Measurements from ENCODE around the gene SBSN.

The SBSN gene

GRCh38 chr19:35506011-35506410 lies 22.1 kb downstream of the SBSN start:
- POLR2A ChIA-PET (ENCODE audit: low non-redundant PET), result no interaction called here
- CTCF ChIA-PET, result interaction anchor here (0.6 to 1.8 kb wide), 3 partner anchors 8 to 13 kb away, joined by 3 to 9 read pairs (median 4); no protein-coding TSS in a partner anchor
- TF ChIP-seq CTCF (conservative IDR thresholded peaks at IDR 0.05; ENCODE audit: low read depth), result no peak
- DNase-seq (ENCODE audit: low spot score), result no peak
- H3K27ac ChIP-seq, result no peak overlapping the region

GRCh38 chr19:35502751-35503150 lies 25.4 kb downstream of the SBSN start:
- POLR2A ChIA-PET (ENCODE audit: low non-redundant PET), result interaction anchor here (0.6 kb wide), 1 partner anchor 196 kb away, joined by 5 read pairs; no protein-coding TSS in a partner anchor
- CTCF ChIA-PET, result interaction anchor here (0.9 to 1.0 kb wide), 2 partner anchors 7 to 89 kb away, joined by 3 to 6 read pairs; no protein-coding TSS in a partner anchor
- DNase-seq (ENCODE audit: low spot score), result no peak
- no peak overlapping the region for H3K27ac ChIP-seq
- TF ChIP-seq CTCF (conservative IDR thresholded peaks at IDR 0.05; ENCODE audit: low read depth), result no peak

GRCh38 chr19:35501684-35502083 lies 26.4 kb downstream of the SBSN start:
- DNase-seq (ENCODE audit: low spot score), result peak; percentile 49
- ChIA-PET CTCF (interaction anchor here (0.9 kb wide), 1 partner anchor 8 kb away, joined by 6 read pairs; no protein-coding TSS in a partner anchor), POLR2A (ENCODE audit: low non-redundant PET) (no interaction called here)
- peak overlapping the region; percentile 13 for H3K27ac ChIP-seq
- no peak for TF ChIP-seq CTCF (conservative IDR thresholded peaks at IDR 0.05; ENCODE audit: low read depth)

- CTCF ChIA-PET, result no interaction called here
Observed at GRCh38 chr19:35500611-35501010, 27.5 kb downstream of the SBSN start.

GRCh38 chr19:35498984-35499527 lies 29.1 kb downstream of the SBSN start:
- ChIA-PET POLR2A (ENCODE audit: low non-redundant PET) (interaction anchor here (0.6 kb wide), 1 partner anchor 1055 kb away, joined by 4 read pairs; no protein-coding TSS in a partner anchor), CTCF (no interaction called here)
- TF ChIP-seq CTCF (conservative IDR thresholded peaks at IDR 0.05; ENCODE audit: low read depth), result no peak

More at GRCh38 chr19:35500611-35501010, 27.5 kb downstream of the SBSN start:
- POLR2A ChIA-PET (ENCODE audit: low non-redundant PET), result interaction anchor here (0.6 kb wide), 1 partner anchor 144 kb away, joined by 9 read pairs; no protein-coding TSS in a partner anchor
- no peak for DNase-seq (ENCODE audit: low spot score)
- no peak overlapping the region for H3K27ac ChIP-seq
- no peak for TF ChIP-seq CTCF (conservative IDR thresholded peaks at IDR 0.05; ENCODE audit: low read depth)

GRCh38 chr19:35498220-35498619 lies 29.9 kb downstream of the SBSN start:
- TF ChIP-seq CTCF (conservative IDR thresholded peaks at IDR 0.05; ENCODE audit: low read depth), result no peak
- CTCF ChIA-PET, result interaction anchor here (0.7 to 1.1 kb wide), 2 partner anchors 8 to 12 kb away, joined by 3 to 4 read pairs; no protein-coding TSS in a partner anchor
- no peak overlapping the region for H3K27ac ChIP-seq
- POLR2A ChIA-PET (ENCODE audit: low non-redundant PET), result no interaction called here
- no peak for DNase-seq (ENCODE audit: low spot score)

More at GRCh38 chr19:35498984-35499527, 29.1 kb downstream of the SBSN start:
- no peak overlapping the region for H3K27ac ChIP-seq
- DNase-seq (ENCODE audit: low spot score), result no peak
